KBM-7 (cell line): ENCODE results near the gene NR2C2AP.

Source experiments
- DNase-seq: peaks from one replicate; pipeline ENCODE4 v3.0.0-alpha.2; 2015
- in situ Hi-C: fragments of 300-500 bp; cut with MboI; formaldehyde crosslinking; loops from 2 replicates; pipeline ENCODE4 v1.14.3; 2020; ENCODE audit warnings: low sequenced_read_pairs, low pct_unique_long_range_greater_than_20kb, mixed read lengths

The NR2C2AP gene

DNA sequence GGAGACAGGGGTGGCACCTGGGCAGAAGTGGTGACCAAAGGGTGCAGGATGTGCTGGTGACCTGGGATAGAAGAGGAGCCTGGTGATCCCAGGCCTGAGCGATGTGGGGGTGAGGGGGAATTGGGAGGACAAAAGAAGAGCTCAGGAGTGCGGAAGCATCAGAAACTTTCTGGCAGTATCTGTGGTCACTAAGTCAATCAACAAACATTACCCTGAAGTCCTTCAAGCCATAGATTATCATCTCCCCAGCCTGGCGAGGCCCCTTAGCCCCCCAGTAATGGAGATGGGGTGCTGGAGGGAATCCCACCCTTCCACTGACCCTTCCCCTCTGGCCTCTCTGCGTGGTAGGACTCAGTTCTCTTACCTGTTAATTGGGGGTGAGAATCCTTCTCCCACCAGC lies 43.7 kb downstream of the NR2C2AP start:
- DNase-seq, result no peak
- in situ Hi-C loops, result no loop called here

GRCh38 chr19:19157808-19158207 lies 45.4 kb downstream of the NR2C2AP start:
- in situ Hi-C loops, result no loop called here
- DNase-seq, result no peak

DNA sequence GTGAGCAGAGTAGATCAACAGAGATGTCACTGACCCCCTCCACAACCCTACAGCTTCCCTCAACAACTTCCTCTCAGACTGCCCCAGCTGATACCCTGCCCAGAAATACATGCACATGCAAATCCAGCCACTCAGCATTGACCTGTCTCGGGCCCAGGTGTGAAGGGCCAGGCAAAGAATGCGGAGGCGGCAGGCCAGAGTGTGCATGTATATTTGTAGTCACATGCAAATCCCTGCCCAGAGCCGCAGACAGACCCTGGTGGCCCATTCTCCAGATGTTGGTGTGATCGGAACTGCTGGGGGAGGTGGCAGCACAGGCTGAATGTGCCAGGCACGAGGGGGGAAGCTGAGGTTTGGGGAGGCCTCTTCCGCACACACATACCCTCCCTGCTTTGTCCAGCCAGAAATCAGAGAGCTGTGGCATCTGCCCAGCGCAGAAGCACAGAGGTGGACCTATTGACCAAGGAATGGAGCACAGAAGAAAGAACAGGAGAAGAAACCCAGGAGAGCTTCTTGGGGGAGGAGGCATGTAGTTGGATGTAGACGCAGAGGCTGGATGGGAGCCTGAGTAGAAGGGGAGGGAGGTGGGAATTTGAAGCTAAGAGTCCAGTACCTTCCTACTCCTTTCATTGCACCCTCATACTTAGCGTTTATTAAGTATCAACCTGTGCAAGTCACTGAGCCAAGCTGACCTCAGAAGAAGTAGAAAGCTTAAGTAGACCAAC lies 47.6 kb downstream of the NR2C2AP start:
- DNase-seq, result no peak
- in situ Hi-C loops, result no loop called here

DNA sequence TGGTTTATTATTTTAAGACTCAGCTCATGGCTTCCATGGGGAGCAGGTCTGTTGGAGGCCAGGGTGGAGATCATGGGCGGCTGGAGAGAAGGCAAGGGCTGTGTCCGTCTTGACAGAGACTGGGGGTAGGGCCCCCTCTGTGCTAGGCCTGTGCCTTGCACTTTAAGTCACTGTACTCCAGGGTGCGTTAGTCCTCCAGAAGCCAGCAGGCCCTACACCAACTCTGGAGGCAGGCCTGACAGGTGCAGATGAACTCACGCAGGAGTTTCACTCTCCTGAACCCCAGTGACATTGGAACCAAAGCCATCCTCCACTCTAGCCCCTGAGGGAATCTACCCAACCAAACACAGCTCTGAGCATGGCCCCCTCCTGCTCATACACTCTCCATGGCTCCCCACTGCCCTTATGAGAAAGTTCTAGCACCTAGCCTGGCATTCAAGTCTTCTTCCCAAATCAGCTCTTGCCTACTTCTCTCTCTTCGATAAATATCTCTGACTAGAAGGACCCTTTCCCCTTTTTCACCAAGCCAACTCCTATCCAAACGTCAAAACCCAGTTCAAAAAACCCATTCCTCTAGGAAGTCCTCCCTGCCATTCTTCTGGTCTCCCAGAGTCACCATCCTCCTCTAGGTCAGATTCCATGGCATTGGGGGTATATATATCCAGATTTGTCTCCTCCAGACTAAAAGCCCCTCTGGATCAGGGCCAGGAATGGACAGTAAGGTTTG lies 48.3 kb downstream of the NR2C2AP start:
- in situ Hi-C loops, result no loop called here
- DNase-seq, result no peak

DNA sequence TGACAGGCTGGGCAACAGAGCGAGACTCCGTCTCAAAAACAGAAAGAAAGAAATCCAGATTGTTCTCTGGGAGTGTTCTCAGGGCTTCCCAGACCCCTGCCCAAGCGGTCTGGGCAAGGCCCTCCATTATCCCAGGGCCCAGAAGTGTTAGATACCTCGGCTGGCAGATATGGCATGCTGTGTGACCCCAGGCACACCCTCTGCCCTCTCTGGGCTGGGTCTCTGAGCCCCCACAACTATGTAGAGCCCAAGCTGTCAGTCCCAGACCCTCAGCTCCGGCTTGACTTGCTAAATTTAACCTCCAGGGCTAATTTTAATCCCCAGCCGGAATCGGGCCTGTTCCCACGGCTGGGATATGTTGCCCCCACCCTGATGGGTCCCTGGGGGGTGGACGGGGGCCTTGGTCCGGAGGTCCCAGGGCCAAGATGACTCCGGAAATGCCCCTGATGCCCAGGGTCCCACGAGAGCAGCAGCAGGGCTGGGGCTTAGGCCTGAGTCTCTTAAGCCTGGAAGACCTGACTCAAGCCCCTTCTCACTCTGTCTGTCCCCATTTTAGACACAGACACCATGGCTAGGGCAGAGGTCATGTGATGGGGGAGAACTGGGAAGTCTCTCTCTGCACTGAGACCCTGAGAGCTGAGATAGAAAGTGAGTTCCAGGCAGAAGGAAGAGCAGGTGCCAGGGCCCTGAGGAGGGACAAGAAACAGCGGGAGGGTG lies 50.4 kb downstream of the NR2C2AP start:
- no peak for DNase-seq
- in situ Hi-C loops, result no loop called here

DNA sequence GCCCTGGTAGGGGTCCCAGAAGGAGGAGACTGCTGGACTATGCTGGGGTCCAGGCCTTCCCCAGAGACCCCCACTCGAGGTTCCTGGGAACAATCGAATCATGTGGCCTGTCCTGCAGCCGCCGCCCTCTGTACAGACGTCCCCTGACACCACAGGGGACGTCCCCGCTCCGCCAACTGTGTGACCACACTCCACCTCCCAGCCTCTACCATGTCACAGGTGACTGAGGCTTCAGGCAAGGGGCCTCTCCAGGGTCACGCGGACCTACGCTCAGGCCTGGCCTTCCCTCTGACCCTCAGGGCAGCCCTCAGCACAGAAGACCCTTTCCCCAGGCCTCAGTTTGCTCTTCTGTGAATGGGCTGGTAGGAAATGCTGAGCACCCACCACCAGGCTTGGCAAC lies 51.8 kb downstream of the NR2C2AP start:
- DNase-seq, result no peak
- in situ Hi-C loops, result no loop called here
